ENCODE results near the gene CFAP77. TPM values are rescaled to one million over a fixed set of nuclear protein-coding genes. Genes with fewer than 3 reads are reported as not detected.

The CFAP77 gene
- total RNA-seq, 2 donors from 2014 or later = 3.3 to 8.6 TPM

GRCh38 chr9:132418726-132419363 lies 8.8 kb downstream of the CFAP77 start:
- no peaks in the 10 kb centered on the region for H3K4me1 ChIP-seq
- no peak for DNase-seq (ENCODE audit: low spot score)
- no peak overlapping the region for H3K4me3 ChIP-seq
- no peak overlapping the region for H3K27ac ChIP-seq
- no peaks in the 10 kb centered on the region for H3K36me3 ChIP-seq
- TF ChIP-seq, protein P1, sequence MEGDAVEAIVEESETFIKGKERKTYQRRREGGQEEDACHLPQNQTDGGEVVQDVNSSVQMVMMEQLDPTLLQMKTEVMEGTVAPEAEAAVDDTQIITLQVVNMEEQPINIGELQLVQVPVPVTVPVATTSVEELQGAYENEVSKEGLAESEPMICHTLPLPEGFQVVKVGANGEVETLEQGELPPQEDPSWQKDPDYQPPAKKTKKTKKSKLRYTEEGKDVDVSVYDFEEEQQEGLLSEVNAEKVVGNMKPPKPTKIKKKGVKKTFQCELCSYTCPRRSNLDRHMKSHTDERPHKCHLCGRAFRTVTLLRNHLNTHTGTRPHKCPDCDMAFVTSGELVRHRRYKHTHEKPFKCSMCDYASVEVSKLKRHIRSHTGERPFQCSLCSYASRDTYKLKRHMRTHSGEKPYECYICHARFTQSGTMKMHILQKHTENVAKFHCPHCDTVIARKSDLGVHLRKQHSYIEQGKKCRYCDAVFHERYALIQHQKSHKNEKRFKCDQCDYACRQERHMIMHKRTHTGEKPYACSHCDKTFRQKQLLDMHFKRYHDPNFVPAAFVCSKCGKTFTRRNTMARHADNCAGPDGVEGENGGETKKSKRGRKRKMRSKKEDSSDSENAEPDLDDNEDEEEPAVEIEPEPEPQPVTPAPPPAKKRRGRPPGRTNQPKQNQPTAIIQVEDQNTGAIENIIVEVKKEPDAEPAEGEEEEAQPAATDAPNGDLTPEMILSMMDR (IDR thresholded peaks at IDR 0.05) = no peak
- no peaks in the 10 kb centered on the region for H3K27me3 ChIP-seq
- H3K9me3 ChIP-seq = no peaks in the 10 kb centered on the region

- Histone ChIP-seq H3K27ac (no peak overlapping the region), H3K36me3 (no peaks in the 10 kb centered on the region), H3K9me3 (no peaks in the 10 kb centered on the region), H3K4me3 (no peak overlapping the region), H3K4me1 (no peaks in the 10 kb centered on the region), H3K27me3 (no peaks in the 10 kb centered on the region)
- TF ChIP-seq, protein P1 (IDR thresholded peaks at IDR 0.05) = no peak
- no peak for DNase-seq (ENCODE audit: low spot score)
Observed at GRCh38 chr9:132422574-132422973, 12.6 kb downstream of the CFAP77 start.

DNA sequence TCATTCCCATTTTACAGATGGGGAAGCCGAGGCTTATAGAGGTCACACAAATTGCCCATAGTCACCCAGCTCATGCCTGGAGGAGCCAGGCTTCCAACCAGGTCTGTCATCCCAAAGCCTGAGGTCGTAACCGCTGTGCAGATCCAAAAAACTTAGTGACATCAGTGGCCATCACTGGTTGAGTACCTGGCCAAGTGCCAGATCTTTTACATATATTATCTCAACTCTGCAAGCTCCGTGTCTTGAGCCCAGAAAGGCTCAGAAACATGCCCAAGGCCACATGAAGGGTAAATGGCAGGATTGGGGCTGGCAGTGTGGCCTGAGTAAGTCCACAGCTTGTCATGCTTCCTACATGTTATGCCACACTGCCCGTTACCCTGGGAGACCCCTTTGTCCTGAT lies 13.5 kb downstream of the CFAP77 start:
- no peaks in the 10 kb centered on the region for H3K36me3 ChIP-seq
- H3K27ac ChIP-seq = no peak overlapping the region
- no peak for DNase-seq (ENCODE audit: low spot score)
- no peaks in the 10 kb centered on the region for H3K4me1 ChIP-seq
- H3K27me3 ChIP-seq = no peaks in the 10 kb centered on the region
- no peak overlapping the region for H3K4me3 ChIP-seq
- no peaks in the 10 kb centered on the region for H3K9me3 ChIP-seq
- TF ChIP-seq, protein P1 (IDR thresholded peaks at IDR 0.05) = no peak

DNA sequence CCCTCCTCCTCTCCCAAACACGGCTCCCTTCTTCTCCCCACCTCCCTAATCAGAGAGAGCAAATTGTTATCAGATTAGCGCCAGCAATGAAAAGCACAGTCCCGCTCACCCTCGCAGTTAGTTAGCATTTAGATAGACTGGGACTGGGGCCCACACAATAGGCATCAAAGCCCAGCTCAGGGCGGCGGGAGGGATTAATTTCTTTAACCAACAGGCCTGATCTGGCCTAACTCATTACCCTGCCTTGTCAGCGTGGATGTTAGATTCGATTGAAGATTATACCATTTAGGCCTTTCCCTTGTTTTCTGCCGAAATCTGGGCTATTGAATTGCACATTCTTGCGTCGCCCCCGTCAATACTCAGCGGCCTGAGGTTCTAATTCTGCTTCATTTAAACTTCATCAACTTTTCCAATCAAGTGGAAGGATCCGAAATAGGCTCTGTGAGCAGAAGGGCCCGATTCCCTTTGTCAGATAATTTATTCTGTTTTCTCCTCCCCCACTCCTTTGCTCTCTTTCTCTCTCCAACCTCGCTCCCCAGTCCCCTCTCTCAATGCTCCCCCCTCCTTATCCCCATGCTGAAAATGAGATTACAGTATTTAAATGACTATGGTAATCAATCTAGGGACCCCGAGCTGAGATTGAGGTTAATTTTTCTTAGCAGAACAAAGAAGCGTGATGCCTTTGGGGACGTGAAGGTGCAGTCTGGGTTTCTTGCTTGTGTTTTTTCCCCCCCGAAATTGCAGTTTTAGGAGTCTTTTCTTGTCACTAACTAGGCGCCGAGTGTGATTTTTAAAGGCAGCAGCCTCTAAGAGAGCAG lies 15.1 kb downstream of the CFAP77 start:
- TF ChIP-seq, protein P1 (IDR thresholded peaks at IDR 0.05) = no peak
- Histone ChIP-seq H3K36me3 (no peaks in the 10 kb centered on the region), H3K4me1 (no peaks in the 10 kb centered on the region), H3K27me3 (no peaks in the 10 kb centered on the region), H3K27ac (no peak overlapping the region), H3K9me3 (no peaks in the 10 kb centered on the region), H3K4me3 (no peak overlapping the region)
- no peak for DNase-seq (ENCODE audit: low spot score)

DNA sequence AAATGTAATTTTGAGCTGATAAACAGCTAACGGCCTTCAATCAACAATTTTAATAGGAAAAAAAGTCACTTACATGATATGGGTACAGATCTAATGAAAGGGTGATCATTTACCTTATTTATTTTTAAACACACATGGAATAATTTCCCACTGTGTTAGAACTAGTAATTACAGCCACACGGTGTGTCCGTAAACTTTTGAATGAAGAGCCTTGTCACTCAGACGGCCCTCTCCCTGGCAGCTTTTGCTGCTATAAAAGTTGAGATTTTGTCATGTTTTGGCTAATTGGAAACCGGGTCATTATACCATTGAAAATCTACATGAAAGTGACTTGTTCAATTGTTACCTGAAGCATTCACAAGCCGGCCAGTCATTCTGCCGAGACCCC lies 15.7 kb downstream of the CFAP77 start:
- Histone ChIP-seq H3K27ac (no peak overlapping the region), H3K27me3 (no peaks in the 10 kb centered on the region), H3K36me3 (no peaks in the 10 kb centered on the region), H3K4me3 (no peak overlapping the region), H3K9me3 (no peaks in the 10 kb centered on the region), H3K4me1 (no peaks in the 10 kb centered on the region)
- DNase-seq (ENCODE audit: low spot score) = no peak
- TF ChIP-seq, protein P1 (IDR thresholded peaks at IDR 0.05) = no peak
